HG03469 (cell line): ENCODE data around the gene NEDD4L.

Source experiments
- ATAC-seq: cut with Tn5 transposase; IDR thresholded peaks from one replicate; pipeline ENCODE4 v1.9.1; 2021; ENCODE audit warnings: mild to moderate bottlenecking, moderate library complexity, moderate number of reproducible peaks; ENCODE audit not compliant: unreplicated experiment

NEDD4L gene

DNA sequence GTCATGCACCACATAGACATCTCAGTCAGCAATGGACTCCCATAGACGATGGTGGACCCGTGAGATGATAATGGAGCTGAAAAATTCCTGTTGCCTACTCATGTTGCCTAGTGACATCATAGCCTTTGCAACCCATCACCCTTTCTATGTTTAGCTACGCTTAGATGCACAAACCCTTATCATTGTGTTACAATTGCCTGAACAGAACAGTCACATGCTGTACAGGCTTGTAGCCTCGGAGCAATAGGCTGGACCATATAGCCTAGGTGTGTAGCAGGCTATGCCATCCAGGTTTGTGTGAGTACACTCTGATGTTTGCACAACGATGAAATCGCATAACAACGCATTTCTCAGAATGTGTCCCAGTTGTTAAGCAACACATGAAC lies 363.2 kb downstream of the NEDD4L start:
- no peak for ATAC-seq

DNA sequence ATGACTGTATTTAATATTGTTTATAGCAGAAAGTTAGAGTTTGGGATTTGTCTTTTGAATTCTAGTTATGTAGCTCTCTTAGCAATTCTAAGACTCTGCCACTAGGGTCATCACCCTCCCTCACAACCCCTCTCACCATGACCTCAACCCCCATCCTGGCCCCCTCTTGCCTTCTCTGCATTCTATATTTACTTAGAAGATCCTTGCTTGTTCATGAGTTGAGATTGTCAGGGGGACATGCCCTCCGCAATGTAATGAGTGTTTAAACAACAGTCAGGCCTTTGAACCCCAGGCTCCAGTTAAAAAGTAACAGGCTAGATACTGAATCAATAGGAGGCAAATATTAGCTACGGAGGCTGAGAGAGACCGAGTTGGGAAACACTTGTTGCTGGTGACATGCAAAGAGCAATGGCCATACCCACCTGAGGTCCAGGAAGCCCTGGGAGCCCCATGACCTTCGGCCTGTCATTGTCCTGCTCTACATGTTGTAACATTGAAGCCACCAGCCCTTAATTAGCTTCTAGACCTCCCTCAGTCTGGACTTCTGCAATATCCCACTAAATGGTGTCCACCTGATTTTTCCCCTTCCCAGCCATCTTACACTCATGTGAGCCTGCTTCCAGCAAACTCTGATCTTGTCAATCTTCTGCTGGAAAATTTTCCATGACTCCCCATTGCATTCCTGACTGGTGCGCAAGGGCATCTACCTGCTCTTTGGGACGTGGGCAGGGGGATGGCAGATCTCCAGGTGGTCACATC lies 363.8 kb downstream of the NEDD4L start:
- no peak for ATAC-seq

DNA sequence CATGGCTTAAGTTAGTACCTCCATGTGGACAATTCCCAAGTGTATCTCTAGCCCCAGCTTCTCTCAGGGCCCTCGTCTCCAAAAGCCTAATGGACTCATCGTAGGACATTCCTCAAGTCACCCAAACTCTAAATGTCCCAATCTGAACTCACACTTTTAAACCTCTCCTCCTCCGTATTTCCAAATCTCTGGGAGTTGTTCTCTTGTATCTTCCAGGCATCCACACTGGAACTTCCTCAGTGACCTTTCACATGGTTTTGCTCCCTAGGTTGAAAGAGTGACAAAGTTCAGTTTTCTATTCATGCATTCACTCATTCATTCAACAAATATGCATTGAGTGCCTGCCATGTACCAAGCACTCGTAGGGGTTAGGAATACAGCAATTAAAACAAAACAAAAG lies 364.6 kb downstream of the NEDD4L start:
- no peak for ATAC-seq

DNA sequence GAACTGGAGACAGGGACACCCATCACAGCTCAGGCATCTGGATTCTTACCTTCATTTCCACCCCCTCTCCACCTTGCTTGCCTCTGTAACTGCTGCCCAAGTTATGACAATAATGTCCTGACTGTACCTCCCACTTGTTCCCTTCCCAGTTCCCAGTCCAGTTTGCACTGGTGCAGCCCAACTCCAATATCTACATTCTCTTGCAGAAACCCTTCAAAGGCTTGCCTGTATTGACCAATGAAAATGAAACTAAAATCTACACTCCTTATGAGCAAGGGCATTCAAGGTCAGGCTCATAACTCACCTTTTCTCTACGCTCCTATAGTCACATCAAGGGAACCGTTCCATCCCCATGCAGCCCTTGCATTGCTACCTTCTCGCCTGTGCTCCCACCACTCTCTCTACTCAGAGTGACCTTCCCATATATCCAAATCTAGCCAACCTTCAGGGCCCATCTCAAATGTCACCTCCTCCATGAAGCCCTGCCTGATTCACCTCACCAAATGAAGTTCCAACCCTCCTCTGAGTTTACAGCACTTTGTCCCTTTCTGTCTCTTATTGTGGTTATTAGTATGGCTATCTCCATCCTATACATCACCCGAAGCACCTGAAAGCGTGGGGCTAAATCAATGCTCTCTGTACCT lies 365.9 kb downstream of the NEDD4L start:
- ATAC-seq: no peak

DNA sequence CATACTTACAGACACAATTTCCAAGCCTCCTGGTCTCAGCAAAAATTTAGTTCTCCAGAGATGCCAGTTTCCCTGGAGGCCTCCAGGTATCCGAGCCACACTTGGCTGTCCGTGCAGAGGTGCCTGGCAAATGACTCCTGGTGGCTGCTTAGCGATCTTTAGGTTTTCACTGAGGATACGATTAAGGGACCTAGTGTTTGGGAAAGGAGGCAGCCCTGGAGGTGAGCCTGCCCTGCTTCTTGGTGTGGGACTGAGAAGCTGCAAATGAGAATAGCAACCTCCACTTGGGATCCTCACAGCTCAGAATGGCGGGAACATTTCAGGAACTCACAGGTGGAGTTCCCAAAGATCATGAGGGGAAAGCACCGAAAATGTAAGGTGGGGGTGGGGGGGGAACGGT lies 367.3 kb downstream of the NEDD4L start:
- ATAC-seq: no peak

DNA sequence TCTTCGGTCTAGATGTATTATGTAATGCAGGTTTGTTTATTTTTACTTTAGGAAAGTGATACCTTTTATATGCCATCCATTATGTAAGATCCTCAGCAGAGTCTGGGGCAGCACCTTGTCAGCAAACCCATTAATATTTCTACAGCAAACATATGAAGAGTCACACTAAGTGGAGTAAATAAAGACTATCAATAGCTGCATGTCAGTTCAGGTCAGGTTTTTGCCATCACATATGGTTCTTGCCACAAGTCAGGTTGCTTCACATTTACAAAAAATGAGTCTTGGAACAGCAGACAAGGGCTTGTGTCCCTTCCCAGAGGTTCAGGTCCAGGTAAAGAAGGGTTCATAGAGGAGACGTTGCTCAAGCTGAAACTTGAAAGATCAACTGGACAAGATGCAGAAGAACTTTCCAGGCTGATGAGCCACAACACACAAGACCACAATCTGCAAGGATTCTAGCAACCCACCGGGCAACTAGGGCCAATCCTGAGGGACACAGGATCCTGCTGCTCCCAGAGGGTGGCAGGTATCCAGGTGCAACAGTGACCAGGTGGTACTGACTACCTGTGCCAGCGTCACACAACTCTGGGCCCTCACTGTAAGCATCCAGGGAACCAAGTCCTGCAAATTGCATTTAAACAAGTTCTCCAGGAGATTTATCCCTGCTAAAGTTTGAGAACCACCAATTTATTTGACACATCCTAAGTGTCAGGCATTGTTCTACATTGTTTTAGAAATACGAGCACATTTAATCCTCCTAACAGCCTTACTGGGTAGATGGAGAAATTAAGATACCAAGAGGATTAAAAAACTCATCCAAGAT lies 369.0 kb downstream of the NEDD4L start:
- no peak for ATAC-seq

DNA sequence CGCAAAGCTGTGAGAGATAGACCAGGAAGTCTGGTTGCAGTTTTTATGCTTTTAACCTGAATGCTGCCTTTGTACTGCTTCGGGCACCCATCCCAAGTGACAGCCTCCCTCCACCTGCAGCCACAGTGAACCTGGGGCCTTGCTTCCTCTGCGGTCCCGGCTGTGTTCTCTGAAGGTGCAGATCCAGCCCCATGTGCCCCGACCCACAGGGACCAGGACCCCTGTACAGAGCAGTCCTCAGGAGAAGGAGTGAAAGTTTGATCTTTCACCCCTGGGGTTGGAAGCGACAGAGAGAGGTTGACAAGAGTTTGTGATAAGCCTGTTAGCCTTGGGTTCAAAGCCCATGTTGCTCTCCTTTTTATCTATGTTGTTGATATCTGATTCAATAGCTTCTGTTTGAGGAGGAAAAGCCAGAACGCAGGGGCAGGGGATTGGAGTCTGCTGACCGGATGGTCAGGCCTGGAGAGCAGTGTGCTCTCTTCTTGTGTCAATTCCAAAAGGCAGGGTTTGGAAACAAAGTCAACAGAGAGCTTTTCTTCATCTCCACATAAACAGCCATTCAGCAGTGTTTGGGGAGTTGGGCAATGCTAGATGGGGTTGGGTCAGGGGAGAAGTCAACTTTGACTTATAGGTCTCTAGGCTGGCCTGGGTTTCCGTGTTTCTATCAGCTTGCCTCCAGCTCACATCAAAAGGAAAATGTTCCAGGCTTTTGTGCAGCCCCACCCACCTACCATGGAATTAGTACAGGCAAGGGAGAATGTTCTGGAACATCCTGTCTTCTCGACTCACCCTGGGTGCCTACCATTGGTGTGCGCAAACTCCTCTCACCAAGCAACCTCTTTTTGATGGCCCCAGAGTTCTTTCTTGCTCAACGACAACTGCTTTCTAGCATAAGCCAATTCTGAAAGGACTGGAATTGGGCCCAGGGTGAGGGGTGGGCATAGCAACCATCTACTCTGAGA lies 369.9 kb downstream of the NEDD4L start:
- ATAC-seq: no peak

DNA sequence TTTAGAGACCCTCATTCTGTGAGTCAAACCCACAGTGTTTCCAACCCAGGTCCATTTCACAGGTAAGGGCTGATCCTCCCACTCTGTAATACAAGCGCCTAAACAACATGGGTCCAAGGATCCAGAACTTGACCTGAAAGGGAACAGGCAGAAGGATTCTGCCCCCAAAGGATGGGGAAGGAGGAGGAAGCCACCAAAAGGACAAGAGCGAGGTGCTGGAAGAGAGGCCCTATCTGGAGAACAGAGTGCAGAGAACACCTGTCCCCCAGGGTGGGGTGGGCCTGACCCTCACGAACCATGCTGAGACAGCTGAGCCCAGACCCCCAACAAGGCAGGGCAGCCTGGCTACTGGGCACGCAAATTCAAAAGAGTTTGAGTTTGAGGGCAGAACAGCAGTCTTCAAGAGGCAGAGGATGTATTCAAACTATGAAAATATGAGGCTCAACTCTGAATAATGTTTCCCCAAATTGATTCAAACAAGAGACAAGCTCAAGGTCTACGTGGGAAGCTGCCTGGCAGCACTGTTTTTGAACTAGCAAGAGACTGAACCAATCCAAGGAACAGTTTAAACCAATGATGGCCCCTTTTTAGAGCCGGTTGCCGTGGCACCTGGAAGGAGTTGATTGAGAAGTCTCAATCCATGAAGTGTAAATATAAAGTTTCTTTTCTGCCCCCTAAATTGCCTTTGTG lies 372.1 kb downstream of the NEDD4L start:
- ATAC-seq: no peak

DNA sequence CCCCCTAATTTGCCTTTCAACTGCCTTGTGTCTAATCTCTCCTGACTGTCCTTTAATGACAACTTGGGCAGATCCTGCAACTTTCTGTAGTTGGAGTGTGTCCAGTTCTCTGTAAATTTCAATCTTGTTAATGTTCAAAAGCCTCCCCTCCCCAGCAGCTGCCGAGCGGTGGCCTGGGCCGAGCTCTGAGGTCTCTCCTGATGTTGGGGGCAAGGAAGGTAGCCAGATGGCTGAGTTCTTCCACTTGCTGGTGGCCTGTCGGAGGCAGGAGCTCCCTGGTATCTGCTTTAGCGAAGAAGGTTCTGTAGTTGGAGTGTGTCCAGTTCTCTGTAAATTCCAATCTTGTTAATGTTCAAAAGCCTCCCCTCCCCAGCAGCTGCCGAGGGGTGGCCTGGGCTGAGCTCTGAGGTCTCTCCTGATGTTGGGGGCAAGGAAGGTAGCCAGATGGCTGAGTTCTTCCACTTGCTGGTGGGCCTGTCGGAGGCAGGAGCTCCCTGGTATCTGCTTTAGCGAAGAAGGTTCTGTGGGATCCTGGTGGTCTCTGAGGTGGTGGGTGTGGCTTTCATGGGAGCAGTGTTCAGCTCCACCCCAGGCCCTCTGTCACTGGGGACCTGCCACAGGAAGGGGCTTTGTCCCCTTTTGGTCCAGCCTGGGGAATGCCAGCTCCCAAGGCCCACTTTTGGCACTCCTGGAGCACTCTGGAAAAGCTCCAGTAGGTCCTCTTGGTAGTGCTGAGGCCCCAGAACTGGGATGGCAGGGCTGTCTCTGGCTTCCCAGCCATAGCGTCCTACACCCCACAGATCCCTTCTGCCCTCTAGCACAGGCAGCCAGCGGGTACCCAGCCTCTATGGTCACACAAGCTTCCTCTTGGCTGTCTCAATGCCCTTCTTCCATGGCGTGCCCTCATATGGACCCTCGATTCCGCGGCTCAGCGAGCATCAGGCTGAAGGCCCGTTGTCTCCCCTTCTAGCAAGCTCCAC lies 373.0 kb downstream of the NEDD4L start:
- ATAC-seq: no peak

DNA sequence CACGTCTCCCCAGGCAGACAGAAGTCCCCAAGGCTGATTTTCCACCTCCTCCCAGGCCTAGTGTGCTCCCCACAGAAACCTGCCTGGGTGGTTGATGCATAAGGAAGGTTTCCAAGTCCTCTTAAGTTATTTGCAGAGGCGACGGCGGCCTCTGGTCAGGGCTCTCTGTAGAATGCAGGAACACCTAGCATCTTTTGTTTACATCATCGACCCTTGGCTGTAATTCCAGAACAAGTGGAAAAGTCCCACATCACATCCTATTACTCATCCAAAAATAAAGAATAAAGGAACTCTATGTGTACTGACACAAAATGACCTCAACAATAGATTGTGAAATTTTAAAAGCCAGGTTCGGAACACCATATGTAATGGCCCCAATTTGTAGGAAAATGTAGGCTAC lies 373.7 kb downstream of the NEDD4L start:
- no peak for ATAC-seq

DNA sequence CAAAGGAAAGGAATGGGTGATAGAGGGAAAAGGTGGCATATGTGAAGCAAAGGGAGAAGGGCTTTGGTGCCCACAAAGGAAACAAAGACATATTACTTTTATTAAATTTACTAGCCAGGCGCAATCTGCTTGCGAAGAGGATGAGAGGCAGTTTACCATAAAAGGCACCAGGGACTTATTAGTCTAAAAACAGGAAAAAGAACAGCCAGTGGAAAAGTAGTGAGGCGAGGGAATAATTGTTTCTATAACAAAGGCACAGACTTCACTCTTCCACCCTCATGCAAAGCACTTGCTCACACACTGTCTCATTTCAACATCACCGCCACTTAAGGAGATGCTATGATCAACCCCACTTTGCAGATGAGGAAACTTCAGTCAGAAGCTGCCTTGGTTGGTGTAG lies 374.3 kb downstream of the NEDD4L start:
- ATAC-seq: no peak

DNA sequence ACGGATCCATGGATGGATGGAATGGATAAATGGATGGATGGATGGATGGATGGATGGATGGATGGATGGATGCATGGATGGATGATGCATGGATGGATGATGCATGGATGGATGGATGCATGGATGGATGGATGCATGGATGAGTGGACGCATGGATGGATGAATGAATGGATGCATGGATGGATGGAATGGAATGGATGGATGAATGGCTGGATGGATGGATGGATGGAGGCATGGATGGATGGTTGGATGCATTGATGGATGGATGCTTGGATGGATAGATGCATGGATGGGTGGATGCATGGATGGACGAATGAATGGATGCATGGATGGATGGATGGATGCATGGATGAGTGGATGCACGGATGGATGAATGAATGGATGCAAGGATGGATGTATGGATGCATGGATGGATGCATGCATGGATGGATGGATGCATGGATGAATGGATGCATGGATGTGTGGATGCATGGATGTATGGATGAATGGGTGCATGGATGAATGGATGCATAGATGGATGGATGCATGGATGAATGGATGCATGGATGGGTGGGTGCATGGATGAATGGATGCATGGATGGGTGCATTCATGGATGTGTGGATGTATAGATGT lies 375.7 kb downstream of the NEDD4L start:
- ATAC-seq: no peak

DNA sequence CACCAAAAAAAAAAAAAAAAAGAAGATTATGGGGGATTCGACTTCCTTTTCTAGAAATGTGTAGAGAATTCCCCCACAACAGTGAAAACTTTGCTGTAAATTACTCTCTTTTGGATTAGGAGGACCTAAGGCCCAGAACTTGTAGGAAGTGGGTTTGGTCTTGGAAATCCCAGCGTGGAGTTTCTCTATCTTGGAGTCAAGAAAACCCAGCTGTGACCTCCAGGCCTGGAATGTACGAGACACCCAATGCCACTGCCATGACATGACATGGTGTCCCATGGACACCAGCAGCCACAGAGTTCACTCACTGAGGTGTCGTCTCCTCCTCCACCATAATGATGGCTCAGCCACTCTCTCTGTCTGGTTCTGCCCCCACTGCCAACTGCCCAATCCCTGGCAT lies 382.6 kb downstream of the NEDD4L start:
- no peak for ATAC-seq

DNA sequence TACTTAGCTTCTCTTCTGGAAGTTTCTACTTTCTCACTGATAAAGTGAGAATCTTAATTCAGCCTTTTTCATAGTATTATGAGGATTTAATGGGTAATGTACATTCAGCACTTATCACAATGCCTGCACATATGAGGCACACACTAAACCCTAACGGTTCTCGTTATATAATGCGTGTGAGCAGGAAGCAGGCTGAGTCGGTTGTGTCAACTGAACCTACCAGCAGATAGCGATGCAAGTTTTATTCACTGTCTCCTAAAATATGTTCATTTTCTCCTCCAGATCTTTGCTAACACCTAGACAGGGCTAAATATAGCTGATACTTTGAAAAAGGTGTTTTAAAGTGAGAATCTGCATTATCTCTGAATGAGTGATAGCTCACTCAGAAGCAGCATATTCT lies 383.3 kb downstream of the NEDD4L start:
- no peak for ATAC-seq

DNA sequence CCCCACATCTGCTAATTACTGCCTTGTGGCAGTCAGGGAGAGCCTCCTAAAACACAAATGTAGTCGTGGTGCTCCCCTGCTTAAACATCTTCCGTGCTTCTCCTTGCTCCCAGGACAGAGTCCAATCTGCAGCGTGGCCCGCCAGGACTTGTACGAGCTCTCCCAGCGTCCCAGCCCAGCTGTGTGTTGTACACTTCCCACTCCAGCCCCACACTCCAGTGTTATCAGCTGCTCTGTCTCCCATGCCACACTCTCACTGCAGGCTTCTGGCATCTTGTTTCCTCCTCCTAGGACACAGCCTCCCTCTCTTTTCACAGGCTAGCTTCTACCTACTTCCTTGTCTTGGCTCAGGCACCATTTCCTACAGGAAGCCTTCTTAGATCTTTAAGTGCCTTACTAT lies 385.4 kb downstream of the NEDD4L start:
- ATAC-seq: no peak

DNA sequence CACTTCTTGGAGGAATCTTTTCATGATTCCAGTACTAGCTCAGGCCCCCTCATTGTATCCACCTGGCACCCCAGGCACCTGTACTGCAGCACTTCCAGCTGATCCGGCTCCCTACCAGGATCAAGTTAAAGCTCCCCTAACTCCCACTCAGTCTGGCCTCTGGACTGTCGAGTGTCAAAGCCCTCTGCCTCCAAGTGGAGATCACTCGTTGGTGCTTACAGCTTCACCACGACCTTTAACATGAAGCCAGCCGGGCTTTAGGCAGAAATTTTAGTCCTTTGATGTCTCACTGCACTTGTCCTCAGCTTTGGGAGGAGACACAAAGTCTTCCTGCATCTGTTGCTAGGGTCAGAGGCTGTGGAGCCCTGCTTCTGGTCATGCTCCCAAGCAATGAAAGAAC lies 387.2 kb downstream of the NEDD4L start:
- no peak for ATAC-seq

DNA sequence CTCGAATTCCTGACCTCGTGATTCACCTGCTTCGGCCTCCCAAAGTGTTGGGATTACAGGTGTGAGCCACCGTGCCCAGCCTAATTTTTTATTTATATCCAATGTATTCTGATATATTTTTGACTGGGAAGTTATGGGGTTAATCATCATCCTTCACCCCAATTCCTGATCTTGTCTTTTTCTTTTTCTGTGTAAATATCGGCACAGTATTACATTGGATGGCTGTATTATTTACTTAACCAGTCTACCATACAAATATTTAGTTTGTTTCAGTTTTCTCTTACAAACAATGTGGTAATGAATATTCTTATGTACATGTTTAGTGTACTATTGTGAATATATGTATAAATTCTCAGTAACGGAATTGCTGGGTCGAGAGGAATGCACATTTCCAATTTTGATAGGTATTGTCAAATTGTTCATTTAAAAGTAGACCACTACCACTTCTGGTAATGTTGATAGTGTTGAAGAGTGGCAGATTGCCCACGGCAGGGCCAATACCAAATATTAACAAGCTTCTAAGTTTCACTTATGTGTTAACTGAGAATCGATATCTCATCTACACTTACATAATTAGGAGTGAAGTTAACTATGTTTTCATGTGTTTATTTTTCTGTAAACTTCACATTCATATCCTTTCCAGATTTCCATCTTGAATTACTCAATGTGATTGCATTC lies 388.2 kb downstream of the NEDD4L start:
- ATAC-seq: no peak
